Epithelial cell of proximal tubule (primary cell): Measurements from ENCODE around the gene PRKCB. TPM values are rescaled to one million over a fixed set of nuclear protein-coding genes. Genes with fewer than 3 reads are reported as not detected.

Experiments used
- DNase-seq: peaks from one replicate; pipeline ENCODE4 v3.0.0-alpha.2; 2011; ENCODE audit warnings: low read depth
- H3K4me3 ChIP-seq: 2 replicates; pipeline ENCODE4 v1.5.1; 2011; ENCODE audit warnings: low read depth, mild to moderate bottlenecking, low read length
- total RNA-seq: library from RNA; depleted of rRNA; stranded (reverse); fragments of >200 nt; gene quantifications from 2 replicates; pipeline ENCODE4 v1.2.3, GENCODE V29; 2015
- TF ChIP-seq, protein P1 (sequence below): conservative IDR thresholded peaks from 2 replicates; pipeline ENCODE4 v1.5.1; 2012; ENCODE audit warnings: low read depth, mild to moderate bottlenecking, low read length

The PRKCB gene
- total RNA-seq, 1 donor from 2014 or later = not detected

DNA sequence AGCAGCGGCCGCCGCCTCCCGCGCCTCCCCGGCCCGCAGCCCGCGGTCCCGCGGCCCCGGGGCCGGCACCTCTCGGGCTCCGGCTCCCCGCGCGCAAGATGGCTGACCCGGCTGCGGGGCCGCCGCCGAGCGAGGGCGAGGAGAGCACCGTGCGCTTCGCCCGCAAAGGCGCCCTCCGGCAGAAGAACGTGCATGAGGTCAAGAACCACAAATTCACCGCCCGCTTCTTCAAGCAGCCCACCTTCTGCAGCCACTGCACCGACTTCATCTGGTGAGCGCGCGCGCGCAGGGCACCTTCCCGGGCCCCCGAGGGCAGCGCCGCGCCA is 258 bp downstream of the PRKCB start:
- no peak for DNase-seq
- TF ChIP-seq, protein P1, sequence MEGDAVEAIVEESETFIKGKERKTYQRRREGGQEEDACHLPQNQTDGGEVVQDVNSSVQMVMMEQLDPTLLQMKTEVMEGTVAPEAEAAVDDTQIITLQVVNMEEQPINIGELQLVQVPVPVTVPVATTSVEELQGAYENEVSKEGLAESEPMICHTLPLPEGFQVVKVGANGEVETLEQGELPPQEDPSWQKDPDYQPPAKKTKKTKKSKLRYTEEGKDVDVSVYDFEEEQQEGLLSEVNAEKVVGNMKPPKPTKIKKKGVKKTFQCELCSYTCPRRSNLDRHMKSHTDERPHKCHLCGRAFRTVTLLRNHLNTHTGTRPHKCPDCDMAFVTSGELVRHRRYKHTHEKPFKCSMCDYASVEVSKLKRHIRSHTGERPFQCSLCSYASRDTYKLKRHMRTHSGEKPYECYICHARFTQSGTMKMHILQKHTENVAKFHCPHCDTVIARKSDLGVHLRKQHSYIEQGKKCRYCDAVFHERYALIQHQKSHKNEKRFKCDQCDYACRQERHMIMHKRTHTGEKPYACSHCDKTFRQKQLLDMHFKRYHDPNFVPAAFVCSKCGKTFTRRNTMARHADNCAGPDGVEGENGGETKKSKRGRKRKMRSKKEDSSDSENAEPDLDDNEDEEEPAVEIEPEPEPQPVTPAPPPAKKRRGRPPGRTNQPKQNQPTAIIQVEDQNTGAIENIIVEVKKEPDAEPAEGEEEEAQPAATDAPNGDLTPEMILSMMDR = no peak
- H3K4me3 ChIP-seq = no peak overlapping the region

DNA sequence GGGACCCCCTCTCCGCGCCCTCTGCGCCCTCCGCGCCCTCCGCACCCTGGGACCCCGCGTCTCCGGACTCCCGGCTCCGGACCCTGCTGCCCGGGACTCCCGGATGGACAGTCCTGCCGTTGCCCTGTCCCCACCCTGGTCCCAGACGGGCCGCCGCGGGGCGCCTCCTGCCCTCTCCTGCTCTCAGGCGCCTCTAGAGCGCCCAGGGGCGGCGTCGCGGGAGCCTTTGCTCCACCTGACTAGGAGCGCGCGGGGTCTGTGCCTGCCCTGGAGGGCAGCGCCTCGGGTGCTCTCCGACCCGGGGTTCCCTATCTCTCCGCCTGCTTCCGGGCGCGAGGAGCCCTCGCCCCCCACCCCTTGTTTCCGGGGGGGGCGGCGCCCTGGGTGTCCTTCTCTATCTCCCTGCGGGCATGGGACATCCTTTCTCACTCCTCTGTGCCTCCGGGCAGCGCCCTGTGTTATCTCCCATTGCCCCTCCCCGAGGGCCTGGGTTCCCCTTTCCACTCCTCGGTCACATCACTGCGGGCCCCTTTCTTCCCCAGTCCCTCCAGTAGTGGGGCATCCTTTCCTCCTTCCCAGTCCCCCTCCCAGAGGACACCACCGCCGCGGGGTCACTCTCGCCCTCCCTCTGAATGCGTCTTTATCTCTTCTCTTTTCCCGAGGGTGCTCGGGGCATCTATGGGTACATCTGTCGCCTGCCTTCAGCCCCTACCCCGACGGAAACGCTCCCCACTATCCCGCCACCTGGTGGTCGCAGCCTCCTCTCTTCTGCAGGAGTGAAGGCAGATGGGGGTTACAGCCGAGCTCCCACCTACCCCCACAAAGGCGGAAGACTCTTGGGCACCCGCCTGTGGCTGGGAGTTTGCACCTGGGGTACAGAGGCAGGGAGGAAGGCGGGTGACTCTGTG is 875 bp downstream of the PRKCB start:
- DNase-seq = no peak
- TF ChIP-seq, protein P1 = no peak
- H3K4me3 ChIP-seq = no peak overlapping the region

DNA sequence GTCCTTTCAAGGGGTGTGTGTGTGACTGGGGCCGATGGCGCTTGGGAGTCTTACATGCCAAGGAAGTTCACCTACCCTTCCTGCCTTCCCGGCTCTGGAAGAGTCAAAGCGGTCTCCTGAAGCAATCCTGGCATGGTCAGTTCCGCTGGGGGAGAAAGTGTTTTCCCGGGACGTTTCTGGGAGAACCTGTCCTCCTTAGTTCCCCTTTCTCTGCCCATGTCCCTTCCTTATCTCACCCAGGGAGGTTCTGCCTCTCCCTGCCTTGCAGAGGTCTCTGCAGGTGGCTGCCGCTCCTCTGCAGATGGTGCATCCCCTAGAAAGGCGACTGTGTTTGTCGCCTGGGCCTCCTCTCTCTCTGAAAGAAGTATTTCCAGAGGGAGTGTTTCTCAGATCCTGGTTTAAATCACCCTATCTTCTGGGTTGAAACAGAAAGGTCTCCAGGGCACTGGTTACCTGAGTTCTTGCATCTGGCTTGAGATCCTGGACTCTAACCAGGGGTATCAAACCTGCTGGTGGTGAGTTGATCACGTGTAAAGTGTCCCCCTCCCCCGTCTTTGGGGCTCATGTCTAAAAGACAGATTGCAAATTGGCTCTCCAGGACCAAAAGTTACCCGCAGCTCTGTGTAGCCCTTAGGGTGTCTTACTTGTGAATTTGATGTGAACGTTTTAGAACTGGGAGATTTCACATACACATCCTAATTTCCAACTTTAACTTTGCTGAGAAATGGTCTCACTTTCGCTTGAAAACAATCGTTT is 1.9 kb downstream of the PRKCB start:
- DNase-seq = no peak
- TF ChIP-seq, protein P1 = no peak
- H3K4me3 ChIP-seq = no peak overlapping the region

DNA sequence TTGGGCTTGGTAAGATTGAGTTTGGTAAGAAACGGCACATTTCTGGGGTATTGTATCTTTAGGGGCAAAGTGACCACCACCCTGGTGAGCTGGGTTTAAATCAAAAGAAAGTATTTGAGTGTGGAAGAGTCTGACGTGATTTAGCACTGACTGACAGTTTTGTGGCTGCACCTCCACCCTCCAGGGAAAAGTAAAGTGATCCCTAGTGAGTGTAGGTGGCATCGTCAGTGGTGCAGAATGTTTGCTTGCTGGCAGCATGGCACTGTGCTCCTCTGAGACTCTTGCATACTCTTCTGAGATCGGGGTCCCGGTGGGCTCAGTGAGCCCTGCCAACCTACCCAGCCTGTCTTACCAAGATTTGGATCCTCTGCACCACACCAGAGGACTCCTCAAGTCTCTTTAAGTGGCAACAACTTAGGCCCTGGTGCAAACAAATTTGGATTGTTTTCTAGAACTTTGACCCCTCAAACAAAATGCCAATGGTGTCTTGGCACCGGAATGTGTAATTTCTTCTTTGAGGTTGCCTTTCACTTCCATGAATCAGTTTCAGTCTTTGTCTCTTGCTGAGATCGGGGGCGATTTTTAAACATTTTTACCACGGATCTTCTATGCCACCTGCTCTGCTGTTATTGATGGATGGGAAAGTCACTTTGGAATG is 2.8 kb downstream of the PRKCB start:
- DNase-seq = no peak
- H3K4me3 ChIP-seq = no peak overlapping the region
- TF ChIP-seq, protein P1 = no peak

DNA sequence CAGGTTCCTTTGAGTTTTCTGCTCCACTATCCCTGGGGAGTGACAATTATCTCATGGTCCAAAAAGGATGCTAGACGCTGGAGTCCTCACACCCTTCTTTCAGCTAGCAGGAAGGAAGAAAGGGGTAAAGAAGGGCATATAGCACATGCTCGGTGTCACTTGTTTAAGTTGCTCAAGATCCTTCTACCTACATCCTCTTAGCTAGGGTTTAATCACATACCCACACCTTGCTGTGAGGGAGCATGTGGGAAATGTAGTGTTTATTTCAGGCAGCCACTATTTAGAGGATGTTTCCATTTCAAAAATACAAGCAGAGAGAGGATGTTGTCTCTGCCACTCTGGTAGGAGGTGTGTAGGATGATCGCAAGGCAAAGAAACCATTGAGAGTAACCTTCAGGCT is 4.5 kb downstream of the PRKCB start:
- no peak for DNase-seq

DNA sequence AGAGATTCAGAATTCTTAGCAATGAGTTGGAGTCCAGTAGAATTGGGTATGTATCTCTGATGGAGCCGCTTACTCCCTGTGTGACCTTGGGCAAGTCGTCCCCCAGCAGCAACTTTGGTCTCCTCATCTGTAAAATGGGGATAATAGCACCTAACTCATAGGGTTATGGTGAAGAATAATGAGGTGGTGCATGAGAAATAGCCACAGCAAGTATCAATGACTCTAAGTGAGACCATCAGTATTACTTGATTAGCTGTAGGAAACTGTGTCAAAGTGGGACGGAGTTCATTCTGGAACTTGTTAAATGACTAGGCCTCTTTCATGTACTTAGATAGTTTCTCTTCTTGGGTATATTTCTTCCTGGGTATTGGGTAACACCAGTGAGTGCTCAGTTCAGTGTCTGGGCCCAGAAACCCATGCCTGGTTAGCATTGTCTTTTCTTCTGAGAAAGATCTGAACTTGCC is 6.4 kb downstream of the PRKCB start:
- no peak overlapping the region for H3K4me3 ChIP-seq
- no peak for DNase-seq
- TF ChIP-seq, protein P1 = no peak

More for the DNA sequence above, 4.5 kb downstream of the PRKCB start:
- TF ChIP-seq, protein P1 = no peak
- no peak overlapping the region for H3K4me3 ChIP-seq
